Measurements from ENCODE around the gene RRP1.
A peak's percentile ranks its signal among the peaks of the same experiment; 100 is the strongest.

The RRP1 gene

GRCh38 chr21:43759651-43760050 is 29.7 kb upstream of the RRP1 start:
- no peak for DNase-seq

- no peak for DNase-seq
Observed at GRCh38 chr21:43760391-43760958, 28.9 kb upstream of the RRP1 start.

DNA sequence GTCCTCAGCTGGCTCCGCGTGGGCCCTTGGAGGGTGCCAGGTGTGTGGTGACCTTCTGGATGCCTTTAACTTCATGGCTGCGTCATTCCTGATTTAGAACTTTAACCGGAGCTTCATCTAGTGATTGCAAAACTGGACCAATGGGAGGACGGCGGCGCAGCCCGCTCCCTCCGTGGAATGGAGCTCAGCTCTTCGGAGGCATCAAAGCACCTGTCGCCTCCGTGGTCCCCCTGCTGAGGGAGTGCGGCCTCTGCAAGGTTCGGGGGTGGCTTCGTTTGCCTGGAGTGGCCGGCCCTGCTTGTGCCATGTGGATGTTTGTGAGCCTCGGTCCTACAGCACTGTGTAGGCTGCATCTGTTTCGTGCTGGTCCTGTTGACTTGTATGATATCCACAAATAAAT is 27.5 kb upstream of the RRP1 start:
- DNase-seq = no peak

DNA sequence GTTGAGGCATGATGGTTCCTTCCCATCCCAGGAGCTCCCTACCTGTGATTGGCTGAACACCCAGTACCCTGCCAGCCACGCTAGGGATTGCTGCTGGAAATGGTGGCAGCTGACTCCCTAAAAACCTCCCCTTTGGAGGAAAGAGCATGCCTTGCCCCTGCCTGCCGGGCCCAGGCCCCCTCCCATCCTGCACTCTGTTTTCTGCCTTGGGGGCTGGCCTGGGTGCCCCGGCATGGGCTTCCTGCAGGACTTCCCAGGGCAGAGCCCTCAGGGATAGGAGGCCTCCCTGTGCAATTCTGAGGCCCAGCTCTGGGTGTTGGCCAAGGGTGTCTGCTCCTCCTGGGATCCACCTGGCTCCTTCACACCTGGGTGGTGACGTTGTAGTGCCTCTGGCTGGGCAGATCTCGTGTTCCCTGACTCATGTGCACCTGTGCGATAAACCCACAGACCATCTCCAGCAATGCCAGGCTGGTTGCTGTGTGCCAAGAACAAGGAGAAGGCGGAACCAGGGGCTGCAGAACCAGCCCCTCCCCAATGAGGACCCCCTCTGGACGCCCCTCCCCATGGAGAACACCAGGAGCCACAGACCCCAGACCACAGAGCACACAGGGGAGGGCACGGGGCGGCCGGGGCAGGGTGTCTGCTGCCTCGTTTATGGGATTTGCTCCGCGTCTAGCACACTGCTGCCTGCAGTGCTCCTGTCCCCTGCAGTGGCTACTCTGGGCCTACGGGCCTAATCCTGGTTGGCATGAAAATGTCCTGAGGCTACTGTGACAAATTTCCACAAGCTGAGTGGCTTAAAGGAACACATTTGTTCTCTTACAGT is 26.9 kb upstream of the RRP1 start:
- no peak for DNase-seq

DNA sequence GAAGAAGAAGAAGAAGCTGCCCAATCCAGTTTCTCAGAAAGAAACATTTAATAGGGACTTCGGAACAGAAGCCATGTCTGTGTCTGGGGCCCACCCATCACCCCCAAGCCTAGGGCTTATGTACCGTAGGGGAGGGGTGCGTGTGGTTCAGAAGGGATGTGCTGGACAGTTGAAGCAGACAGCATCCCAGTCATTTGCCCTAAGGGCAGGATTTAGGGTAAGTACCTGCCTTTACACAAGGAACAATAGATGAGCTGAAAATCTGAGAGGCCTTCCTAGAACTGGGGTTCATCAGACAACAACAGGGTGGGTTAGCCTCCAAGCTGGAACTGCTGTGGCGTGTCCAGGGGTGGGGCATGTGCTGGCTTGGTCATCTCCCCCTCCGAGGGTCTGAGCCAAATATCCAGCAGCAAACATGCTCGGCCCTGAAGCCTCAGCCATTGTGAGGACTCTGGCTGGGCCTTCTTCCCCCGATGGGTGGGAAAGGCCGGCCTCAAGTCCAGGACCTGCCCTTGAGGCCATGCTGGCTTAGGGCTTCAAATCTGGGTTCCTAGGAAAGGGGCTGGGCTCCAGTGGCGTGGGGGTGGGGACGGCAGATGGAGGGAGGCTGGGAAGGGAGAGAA is 25.4 kb upstream of the RRP1 start:
- no peak for DNase-seq

GRCh38 chr21:43764576-43765495 is 24.5 kb upstream of the RRP1 start:
- no peak for DNase-seq

GRCh38 chr21:43766734-43767497 is 22.5 kb upstream of the RRP1 start:
- no peak for DNase-seq

DNA sequence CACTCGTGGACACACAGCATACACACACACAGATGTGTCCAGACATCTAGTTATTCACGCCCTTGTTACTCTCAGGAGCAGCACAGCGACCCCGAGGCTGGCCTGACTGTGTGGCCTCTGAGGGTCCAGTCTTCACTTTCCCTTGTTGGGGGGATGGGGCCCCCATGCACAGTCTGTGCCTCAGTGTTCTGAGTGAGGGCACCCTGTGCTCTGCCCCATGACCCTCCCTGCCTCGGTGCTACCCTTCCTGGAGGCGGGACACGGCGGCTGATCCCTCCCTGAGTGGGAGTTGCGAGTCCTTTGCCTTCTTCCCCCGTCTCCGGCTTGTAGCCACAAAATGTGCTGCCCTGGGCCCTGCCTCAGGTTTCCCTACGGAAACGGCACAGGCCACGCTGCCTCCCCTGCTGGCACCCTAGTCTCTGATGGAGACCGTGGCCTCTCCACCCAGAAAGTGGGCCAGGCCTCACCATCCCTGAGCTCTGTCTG is 21.8 kb upstream of the RRP1 start:
- DNase-seq = no peak

GRCh38 chr21:43767984-43768867 is 21.2 kb upstream of the RRP1 start:
- no peak for DNase-seq

DNA sequence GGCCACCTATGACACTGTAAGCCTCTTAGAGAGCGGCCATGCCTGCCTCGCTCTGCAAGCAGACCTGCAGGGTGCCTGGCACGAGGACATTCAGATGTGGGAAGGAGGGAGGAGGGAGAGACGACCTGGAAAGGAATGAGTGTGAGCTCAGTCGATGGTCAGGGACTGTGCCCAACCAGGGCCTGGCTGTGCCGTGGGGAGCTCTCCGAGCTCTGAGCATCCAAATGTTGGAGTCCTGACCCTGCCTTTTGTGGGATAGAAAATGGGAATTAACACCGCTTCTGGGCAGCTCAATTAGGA is 20.6 kb upstream of the RRP1 start:
- DNase-seq = no peak

- no peak for DNase-seq
Observed at GRCh38 chr21:43769325-43769958, 19.9 kb upstream of the RRP1 start.

DNA sequence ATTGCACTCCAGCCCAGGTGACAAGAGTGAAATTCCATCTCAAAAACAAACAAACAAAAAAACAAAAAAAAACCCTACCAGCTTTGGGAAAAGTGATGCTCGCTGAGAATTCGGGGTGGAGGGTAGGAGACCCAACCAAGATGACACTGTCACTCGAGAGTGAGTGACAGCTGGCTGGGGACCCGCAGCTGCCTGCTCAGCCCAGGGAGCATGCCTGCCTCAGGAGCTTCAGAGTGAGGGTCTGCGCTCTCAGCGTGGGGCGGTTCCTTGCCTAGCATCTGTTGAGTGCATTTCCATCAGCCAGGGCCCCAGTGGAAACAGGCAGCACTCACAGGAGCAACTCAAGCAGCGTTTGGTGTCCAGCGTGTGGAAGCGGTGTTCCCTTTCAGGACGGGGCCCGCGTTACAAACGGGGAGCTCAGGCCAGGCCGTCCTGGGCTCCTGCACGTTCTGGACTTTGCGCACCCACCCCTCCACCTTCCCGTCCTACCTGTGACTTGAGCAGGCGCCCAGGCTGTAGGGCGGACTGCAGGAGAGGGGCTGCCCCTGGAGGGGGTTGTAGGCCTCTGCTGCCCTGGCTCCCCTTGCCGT is 19.2 kb upstream of the RRP1 start:
- no peak for DNase-seq

GRCh38 chr21:43771199-43771675 is 18.1 kb upstream of the RRP1 start:
- no peak for DNase-seq

- no peak for DNase-seq
Observed at GRCh38 chr21:43771698-43772424, 17.5 kb upstream of the RRP1 start.

- DNase-seq = no peak
Observed at GRCh38 chr21:43772425-43772821, 17.0 kb upstream of the RRP1 start.

DNA sequence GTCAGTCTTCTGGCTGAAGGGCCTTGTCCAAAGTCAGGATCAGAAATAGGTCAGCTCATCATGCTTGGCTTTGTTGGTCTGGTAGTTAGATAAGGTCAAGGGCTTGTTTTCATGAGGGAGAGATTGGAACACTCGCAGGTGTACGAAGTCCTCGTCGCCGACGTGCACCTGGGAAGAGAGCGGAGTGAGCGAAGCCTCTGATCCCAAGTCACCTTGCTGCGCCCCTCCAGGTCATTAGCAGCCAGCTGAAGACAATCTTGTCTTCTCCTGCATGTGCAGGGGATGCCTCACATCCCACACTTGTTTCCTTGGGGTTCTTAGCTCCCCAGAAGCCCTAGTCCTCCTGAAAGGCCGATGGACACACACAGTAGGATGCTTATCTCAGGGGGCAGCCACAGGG is 15.2 kb upstream of the RRP1 start:
- DNase-seq = no peak

DNA sequence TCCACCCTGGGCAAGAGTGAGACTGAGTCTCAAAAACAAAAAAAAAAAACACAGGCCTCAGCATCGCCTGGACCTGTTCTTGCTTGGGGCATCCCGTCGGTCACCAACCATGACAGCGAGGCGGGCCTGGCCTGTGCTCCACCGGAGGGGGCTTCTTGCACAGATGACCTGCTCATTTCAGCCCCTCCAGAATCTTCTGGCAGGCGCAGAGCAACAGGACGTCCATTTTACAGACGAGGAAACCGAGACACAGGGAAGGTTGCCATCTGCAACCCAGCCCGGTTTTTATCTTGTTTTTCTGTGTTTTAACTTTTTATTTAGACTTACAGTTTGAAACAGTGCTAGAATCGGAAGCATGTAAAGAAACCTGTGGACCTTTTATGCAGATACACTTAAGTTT is 14.2 kb upstream of the RRP1 start:
- DNase-seq = no peak

DNA sequence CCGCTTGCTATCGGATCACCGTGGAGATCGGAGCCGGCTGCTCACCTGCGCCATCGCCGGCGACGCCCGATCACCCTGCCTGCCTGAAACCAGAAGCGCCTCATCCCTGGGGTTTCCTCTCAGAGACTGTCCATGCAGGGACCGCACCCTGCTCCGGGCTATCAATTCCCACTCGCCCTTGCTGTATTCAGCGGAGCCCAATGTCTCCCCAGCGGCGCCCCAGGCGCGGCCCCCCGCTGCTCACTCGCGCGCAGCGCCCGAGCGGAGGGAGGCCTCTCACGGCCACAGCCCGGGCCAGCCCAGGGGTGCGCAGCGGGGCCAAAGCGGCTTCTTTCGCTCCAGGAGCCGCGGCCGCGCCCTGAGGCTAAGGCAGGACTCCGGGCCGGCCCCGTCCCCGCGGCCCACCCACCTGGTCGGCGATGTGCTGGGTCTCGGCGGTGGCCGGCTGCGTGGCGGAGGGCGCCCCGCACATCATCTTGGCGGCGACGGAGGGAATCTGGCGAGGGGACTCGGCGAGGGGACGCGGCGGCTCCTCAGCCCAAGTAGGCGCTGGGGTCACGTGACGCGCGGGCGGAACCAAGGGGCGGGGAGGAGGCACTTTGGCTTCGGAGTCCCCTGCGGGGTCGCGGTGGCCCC is 13.5 kb upstream of the RRP1 start, which contains the start of gene CSTB:
CSTB (minus strand) TSS at position 514 of the 636 bp plus-strand sequence; CDS start at position 475, 39 bp downstream.
- DNase-seq = peak; percentile 72

GRCh38 chr21:43777953-43778352 is 11.4 kb upstream of the RRP1 start:
- no peak for DNase-seq
